Renal pelvis (tissue), 4 donors: ENCODE data around the gene SLCO3A1. TPM values are rescaled to one million over a fixed set of nuclear protein-coding genes. Genes with fewer than 3 reads are reported as not detected.

Experiments
- DNase-seq: peaks from one replicate; pipeline ENCODE4 v3.0.0-alpha.2; 2013
- polyA plus RNA-seq, 3 donors: library from polyadenylated mRNA; unstranded; fragments of 120-200 nt; gene quantifications; one replicate each; pipeline ENCODE4 v1.2.1, GENCODE V29; 2013; ENCODE audit not compliant: insufficient read length in 3 of 3

SLCO3A1 gene
- polyA plus RNA-seq, 3 donors: 11.8 to 12.9 (median 12.2) TPM

DNA sequence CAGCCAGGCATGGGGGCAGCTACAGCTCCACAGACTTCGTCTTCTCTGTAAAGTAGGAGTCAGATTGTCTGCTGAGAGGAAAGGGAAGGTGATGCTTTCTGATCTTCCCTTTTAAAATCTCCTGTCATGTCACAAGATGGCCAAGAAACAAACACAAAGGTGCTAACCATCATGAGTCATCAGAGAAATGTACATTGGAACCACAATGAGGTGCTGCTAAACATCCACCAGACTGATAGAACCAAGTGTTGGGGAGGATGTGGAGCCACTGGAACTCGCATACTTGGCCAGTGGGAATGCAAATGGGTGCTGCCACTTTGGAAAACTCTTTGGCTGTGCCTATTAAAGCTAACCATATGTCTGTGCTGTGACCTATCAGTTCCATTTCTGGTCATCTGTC, 268.8 kb downstream of the SLCO3A1 start:
- DNase-seq: no peak

DNA sequence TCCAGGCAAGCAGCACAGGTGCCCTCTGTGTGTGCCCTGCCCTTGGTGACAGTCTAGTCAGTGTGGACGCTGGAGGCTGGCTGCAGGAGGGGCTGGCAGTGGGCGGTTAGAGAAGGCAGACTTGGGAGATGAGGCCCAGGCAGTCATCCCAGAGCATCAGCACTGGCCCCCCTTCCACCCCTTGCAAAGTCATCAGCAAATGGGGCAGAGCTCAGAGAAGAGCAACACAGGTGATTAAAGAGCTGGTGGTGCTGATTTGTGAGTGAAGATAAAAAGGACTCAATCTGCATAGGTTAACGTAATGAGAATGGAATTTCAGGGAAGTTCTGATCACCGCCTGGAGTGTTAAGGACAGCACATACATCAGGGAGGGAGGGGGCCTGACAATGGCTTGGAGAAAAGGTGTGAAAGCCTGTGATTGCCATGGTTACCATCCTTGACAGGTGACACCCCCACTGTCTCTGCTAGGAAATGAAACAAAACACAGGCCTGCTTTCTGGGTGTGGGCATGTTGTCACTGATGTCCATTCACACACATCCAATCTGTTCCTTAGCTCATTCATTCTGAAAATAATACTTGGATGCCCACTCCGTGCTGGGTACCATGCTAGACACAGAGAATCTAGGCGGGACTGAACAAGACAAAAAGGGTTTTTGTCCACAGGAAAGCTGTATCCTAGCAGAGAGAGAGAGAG, 270.6 kb downstream of the SLCO3A1 start:
- DNase-seq: no peak

DNA sequence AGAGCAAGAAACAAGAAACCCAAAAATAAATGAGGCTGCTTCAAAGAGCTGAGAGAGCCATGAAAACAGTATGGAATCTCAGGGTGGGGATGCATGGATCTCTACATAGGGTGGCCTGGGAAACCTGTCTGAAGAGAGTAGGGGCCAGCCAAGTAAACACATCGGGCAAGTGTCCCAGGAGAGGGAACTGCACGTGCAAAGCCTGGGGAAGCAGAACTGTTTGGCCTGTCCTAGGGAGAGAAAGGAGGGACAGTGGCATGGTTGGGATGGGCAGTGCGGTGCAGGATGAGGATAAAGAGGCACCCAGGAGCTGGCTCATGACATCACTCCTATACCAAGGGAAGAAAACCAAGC, 271.1 kb downstream of the SLCO3A1 start:
- DNase-seq: no peak

DNA sequence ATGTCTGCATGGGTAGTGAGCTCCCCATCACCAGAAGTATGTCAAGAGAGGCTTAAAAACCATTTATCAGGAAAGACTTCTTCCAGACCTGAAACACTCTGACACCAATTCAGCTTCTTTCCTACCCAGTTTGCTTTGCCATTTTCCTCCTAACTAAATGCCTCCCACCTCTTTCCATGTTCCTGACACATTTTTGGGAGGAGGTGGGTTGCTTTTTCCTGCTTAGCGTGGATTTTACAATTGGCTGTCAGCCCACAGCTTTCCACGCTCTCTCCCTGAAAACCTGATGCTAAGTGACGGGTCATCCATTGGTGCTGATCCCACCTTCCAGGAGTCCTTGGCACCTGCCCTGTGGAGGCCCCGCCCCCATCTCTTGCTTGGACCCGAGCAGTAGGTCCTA, 275.3 kb downstream of the SLCO3A1 start:
- DNase-seq: no peak

DNA sequence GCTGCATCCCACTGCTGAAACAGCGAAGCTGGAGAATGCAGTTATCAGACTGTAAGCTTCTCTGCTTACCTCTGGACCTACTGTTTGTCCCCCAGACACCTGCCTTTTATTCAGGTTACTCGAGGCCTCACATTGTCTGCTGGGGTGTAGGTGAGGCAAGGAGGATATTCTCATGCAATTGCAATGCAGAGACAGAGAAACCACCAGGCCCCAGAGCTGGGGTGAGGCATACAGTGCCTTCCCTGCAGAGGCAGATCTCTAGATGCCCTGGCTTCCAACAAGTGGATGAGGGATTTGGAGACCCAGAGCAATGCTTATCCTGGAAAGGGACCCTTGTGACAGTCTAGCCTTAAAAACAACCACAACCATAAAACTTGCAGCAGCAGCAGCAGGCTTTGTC, 276.7 kb downstream of the SLCO3A1 start:
- DNase-seq: no peak

DNA sequence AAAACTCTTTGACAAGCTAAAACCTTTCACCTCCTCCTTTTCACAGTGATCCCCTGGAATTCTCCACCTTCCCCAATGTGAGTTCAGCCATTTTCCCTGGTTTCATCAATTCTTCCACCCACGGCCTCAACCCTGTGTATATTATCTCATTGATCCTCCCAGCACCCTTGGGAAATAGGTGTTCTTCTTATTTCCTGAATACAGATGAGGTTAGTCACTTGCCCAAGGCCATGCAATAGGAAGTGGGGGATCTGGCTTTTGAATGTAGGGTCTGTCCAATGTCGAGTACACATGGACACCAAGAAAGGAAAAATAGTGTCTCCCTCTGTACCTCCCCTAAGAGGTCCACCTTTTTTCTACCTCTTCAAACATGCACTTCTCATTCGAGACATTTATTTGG, 277.4 kb downstream of the SLCO3A1 start:
- DNase-seq: no peak

DNA sequence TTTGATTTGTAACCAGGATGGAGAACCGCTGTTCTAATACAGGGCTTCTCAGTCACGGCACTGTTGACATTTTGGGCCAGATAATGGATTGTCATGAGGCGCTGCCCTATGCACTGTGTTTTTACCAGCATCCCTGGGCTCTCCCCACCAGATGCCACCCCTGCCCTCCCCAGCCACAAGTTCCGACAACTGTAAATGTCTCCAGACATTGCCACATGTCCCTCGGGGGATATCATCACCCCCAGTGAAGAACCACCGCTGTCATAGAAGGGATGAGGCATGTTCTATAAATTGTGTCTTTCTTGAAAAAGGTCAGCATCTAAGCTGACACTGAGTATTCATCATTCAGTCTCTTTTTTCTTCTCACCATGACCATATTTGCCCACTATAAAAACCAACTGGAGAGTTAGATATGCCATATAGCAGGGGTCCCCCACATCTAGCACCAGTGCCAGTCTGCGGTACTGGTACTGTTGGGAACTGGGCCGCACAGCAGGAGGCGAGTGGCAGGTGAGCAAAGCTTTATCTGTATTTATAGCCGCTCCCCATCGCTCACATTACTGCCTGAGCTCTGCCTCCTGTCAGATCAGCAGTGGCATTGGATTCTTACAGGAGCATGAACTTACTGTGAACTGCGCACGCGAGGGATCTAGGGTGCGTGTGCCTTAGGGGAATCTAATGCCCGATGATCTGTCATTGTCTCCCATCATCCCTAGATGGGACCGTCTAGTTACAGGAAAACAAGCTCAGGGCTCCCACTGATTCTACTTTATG, 279.7 kb downstream of the SLCO3A1 start:
- no peak for DNase-seq

DNA sequence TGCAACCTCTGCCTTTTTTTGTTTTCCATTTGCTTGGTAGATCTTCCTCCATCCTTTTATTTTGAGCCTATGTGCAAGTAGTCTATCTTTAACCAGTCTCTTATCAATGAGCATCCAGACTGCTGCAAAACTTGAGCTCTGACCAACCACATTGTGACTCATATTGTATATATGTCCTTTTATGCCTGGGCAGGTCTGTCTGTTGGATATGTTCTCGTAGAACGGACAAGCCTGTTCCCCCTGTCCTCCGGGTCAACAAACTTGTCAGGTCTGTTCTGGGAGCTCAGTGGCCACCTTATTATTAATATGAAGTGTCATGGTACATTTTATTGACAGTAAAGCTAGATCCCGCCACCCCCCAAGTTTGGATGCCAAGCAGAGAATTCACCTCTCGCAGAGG, 287.3 kb downstream of the SLCO3A1 start:
- no peak for DNase-seq

DNA sequence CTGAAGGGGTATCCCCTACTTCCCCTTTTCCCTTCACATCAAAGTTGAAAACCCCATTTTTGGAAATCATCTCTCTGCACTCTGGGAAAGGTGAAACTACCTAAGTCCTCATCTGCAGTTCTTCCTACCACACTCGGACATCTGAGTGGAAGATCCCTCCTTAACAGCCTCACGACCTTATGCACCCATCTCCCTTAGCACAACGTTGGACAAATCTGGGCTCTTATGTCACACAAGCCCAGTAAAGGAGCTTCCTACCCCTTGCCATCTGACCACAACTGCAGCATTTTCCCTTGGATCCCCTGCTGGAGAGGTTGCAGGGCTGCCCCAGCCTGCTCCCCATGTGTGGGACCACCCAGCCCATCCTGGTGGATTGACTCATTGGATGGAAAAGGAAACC, 288.1 kb downstream of the SLCO3A1 start:
- DNase-seq: no peak

DNA sequence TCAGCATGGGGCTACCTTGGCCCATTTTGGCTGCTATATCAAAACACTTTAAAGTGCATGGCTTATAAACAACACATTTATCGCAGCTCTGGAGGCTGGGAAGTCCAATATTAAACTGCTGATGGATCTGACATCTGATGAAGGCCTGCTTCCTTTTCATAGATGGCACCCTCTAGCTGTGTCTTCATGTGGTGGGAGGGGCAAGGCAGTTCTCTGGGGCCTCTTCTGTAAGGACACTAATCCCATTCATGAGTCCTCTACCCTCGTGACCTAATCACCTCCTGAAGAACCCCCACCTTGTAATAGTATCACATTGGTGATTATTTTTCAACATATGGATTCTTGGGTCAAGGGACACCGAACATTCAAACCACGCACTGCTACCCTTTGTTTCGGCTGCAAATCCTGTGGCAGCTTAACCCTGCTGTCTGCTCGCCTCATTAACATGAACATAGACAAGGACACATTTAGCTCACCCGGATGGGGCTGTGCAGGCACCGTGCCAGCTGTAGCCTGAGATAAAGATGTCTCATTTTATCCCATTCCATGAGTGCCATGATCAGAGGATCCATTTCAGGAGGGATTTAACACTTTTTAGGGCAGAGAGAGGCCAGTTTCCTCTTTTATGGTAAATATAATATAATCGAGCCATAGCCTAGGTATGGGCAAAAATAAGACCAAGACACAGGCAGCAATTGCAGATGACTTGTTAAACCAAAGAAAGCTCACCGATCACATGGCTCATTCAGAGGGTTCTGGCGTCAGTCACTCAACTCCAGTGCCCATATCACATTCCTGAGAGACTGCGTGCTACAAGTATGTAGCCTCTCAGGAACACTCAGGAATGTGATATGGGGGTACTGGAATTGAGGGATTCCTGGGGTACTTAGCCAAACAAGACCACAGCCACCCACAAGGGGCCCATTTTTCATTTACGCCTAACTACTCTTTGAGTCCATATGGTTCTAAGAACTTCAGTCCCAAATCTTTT, 289.0 kb downstream of the SLCO3A1 start:
- DNase-seq: no peak

DNA sequence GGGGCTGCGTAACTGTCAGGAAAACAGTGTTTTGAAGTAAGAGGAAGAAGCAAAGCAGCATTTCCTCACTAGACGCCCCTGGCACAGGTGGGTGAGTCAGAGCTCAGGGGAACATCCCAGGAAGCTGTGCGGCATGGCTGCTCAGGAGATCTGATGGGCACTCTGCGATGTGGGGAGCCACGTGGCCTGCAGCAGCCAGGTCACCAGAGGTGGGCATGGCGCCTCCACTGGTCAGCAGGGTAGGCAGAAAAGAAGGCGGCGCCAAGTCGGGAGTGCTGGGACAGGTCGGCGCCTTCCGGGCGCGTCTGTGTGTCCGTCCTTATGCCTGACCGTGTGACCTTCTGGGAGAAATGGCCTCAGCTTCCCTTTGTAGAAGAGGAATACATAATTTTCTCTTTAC, 290.3 kb downstream of the SLCO3A1 start:
- DNase-seq: no peak

DNA sequence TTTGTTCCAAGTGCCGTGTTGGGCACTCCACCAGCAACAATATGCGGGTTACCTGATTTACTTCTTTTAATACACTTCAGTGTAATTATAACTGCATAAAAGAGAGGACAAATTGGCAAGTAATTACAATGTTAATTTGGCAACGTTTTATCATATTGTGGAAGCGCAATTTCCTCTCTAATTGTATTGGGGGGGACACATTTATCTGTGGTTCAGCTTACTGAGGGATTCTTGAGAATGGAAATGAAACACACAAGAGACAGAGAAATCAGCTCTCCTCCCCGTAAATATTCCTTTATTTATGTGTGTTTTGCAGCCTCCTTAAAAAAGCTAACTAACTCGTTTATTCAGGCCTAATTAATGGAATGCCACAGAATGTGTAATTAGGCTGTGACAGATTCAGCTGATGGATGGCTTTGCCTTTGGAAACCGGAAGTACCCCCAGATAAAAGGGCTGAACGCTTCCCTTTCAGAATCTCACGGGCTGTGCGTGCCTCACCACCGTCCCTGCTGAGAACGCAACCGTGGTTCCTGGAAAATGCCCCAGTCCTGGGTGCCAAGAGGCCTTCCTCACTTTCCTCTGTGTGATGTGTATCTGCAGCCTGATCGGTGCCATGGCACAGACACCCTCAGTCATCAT, 293.1 kb downstream of the SLCO3A1 start:
- DNase-seq: no peak

DNA sequence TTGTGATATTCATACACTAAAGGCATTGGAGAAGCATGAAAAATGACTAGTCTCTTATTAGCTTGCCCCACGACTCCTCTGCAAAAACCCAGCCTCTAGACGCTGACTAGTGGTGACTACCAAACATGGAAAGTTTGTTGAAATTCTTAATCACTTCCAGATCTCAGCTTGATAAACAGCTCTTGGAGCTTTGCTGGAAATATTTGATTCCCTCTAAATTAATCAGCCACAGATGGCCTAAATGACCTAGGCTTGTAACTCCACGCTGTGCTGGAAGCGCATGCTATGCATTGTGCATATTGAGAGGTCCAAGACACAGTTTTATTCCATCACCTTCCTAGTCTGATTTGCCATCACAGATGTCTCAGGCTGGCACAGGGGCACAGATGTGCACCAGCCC, 295.5 kb downstream of the SLCO3A1 start:
- no peak for DNase-seq

DNA sequence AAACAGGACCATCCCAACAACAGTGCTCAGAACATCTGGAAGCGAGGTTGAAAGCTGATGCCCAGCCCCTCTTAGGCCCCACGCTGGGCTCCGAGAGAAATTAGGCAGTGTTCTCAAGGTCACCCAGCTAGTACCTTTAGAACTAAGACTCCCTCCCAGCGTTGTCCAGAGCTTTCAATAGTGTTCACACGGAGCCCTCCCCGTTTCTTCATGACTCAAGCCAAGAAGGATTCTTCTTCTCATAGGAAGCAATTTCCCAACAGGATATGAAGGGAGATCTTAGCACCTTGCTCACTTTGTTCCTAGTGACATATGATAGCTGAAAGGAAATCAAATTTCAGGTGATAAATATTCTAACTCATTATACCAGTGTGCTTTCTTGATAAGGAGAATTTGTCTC, 296.0 kb downstream of the SLCO3A1 start:
- no peak for DNase-seq

DNA sequence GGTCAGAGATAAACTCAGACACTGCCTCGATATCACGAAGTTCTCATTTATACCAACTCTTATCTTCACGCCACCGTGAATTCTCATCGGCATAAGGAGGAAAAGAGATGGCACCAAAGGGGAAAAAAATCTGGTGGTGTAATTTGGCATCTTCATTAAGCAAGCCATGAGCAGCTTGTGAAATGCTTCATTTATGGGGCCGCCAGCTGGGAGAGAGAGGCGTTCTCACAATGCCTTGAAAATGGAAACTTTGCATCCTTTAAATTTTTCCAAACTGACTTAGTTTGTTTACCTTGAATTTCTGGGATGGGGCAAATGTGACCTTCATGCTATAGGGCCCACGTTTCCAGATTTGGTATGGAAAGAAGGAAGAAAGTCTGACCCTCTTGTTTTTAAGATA, 297.7 kb downstream of the SLCO3A1 start:
- no peak for DNase-seq

DNA sequence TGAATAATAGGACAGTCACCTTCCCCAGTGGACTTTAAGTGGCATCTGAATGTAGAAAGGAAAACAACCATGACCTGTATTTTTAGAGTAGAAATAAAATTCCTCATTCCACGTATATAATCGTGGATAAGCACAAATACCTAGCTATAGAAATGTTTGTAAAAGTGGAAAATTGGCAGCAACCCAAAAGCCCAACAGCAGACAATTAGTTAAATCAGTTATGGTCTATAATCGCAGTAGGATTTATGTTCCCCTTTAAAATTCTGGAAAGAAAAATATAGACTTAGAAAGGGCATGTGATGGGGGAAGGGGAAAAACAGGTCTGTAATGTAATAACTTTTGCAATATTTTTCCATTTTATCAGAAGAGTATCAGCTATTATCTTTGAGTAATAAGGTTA, 298.2 kb downstream of the SLCO3A1 start:
- DNase-seq: no peak

DNA sequence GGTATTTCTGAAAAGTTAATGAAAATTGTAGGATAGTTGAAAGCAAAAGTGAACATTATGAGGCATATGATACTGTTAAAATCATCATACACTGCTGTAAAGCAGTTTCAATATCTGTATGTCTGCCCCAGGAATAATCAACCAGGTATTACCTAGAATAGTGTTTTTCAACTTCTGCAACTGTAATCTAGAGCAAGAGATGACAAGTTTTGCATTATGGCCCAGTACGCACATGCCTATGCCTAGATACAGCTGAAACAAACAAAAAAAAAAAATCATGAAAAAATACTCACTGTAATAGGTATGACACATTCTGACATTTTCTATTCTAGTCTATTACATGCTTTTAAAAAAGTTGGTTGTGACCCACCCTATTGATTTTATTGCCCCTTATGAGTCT, 299.5 kb downstream of the SLCO3A1 start:
- DNase-seq: no peak

DNA sequence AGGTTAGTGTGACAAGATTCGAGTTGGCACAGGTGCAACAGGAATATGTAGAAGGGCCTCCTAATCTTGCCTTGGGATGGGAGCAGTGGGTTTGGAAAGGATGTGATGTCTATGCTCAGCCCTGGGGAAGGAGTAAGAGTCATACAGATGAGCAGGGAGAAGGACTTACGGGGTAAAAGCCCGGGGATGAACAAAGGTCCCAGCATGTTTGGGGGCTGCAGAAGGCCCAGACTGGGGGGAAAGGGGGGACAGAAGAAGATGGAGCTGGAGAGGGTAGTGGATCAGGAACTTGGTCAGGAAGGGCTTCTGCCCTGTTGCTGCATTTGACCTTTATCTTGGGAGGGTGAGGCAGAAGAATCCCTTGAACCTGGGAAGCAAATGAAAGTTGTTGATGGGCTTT, 300.1 kb downstream of the SLCO3A1 start:
- no peak for DNase-seq

DNA sequence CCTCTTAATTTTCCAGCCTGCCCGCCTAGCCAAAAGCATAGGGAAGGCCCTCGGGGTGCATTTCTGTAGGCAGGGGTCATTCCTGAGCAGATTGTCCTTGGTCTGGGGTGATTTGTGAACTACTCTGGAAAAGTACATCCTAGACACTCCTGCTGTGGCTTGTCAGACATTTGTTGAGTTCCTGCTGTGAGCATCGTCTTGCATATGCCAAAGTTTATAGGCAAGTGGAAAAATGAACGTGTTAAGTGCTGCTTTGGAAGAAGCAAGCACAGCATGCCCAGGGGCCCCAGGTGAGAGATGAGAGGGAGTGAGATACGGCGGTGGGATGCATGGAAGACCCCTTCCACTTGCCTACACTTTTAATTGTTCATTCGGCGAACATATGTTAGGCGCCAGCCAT, 302.4 kb downstream of the SLCO3A1 start:
- no peak for DNase-seq

DNA sequence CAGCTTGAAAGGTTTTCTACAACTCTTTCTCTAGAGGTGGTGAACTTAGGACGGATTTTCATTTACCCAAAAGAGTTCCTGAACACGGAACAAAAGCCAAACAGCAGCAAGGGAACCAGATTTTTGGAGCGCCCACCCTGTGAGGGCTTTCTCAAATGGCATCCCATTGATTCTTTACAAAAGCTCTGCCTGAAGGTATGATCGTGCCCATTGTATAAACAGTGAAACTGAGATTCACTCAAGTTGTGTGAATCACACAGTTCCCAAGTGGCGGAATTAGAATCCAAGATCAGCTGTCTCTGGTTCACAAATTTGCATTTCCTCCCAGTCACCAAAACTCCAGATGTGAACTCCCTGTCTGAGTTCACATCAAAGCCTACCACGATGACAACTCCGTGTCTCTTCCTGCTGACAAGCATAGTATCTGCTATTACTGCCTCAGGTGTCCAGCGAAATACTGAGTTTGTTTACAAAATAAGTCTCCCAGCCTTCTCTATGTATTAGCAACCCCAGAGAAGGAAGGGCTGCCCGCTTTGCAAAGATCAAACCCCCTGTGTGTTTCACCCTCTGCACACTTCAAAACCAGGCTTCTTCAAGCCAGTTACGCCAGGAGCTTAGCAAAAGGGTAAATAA, 304.3 kb downstream of the SLCO3A1 start:
- no peak for DNase-seq

DNA sequence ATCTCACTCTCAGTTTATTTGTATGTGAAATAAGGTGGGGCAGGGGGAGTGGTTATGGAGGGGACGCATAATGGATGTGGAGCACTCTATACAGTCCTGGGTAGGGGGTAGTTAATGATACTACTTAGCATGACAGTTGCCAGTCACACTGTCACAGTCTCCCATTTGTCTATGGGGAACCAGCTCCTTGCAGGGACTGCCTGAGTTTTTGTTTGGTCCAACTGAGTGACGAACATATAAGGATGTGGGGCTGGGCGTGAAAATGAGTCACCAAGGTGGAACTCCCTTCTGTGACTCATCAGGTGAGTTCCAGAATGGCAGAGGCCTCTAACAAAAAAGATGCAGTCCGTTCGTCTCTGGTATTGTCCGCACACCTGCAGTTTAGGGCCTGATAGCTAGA, 304.9 kb downstream of the SLCO3A1 start:
- DNase-seq: no peak

DNA sequence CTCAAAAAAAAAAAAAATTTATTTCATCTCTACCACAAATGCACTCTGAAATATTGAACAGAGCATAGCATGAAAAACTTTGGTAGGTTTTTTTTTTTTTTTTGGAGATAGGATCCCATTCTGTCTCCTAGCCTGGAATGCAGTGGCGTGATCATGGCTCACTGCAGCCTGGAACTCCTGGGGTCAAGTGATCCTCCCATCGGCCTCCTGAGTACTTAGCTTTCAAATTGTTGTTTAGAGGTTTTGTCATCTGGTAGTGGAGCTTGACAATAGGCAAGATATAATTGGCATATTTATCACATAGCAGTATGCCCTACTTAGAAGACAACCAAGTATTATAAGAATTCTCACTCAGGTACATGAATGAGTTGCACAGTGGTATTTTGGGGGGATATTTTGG, 306.0 kb downstream of the SLCO3A1 start:
- DNase-seq: no peak
